ENCODE results near the gene ARL3.

The ARL3 gene

GRCh38 chr10:102647443-102648268 is 66.5 kb downstream of the ARL3 start:
- no peak for DNase-seq (ENCODE audit: low read depth)
- peak overlapping the region; percentile 89 for H3K4me3 ChIP-seq (ENCODE audit: low read length)
- no peak for TF ChIP-seq CTCF (conservative IDR thresholded peaks at IDR 0.05; ENCODE audit: low read depth, low read length)

DNA sequence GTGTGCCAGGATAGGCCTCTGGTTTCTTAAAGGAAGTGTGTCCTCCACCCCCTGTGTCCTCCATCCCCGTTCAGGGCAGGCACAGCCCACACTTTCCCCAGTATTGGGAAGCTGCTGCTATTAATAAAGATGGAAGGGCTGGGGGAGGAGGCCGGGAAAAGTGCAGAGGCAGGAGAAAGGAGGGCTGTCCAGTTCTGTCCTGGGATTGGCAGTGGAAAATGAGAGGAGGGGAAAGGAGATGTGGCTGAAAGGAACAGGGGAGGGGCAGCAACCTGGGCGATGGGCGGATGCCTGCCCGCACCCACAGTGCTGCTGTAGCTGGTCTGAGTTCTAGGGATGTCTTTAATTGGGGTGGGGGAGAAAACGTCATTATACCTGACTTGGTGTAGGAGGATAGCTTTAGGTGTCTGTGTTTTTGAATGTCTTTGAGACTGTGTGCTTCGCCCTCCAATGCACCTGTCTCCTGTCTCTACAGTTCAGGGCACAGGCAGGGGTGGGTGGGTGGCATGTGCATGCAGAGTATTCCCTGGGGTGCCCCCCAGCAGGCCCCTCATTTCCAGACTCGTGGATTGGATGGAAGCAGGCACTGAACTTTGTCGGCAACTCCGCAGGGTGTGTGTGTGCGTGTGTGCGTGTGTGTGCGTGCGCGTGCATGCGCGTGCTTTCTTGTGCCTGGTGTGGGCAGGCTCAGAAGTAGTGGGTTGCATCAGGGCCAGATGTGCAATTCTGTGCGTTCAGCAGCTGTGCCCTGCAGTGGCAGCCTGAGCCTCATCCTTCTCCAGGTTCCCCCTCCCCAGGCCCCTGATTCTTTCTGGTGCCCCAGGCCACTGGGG is 67.4 kb downstream of the ARL3 start:
- TF ChIP-seq CTCF (conservative IDR thresholded peaks at IDR 0.05; ENCODE audit: low read depth, low read length): no peak

GRCh38 chr10:102645741-102646609 is 68.2 kb downstream of the ARL3 start:
- no peak for DNase-seq (ENCODE audit: low read depth)
- peak overlapping the region; percentile 89 for H3K4me3 ChIP-seq (ENCODE audit: low read length)
- no peak for TF ChIP-seq CTCF (conservative IDR thresholded peaks at IDR 0.05; ENCODE audit: low read depth, low read length)

More for the DNA sequence above, 67.4 kb downstream of the ARL3 start:
- no peak for DNase-seq (ENCODE audit: low read depth)
- H3K4me3 ChIP-seq (ENCODE audit: low read length): peak overlapping the region; percentile 89

DNA sequence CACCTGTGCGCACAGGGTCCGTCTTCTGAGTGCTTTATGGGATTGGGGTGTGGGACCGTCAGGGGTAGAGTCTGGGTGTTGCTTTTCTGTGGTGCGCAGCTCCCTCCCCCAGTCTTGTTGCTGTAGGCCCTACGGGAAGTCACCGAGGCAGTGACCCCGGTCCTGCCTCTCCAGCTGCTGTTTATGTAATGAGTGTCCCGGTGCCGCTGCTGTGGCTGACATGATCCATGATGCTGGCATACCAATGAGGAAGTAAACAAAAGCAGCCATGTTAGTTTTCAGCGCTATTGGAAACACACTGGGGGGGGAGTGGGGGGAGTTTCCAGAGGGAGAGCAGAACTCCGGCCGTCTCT is 68.8 kb downstream of the ARL3 start:
- TF ChIP-seq CTCF (conservative IDR thresholded peaks at IDR 0.05; ENCODE audit: low read depth, low read length): no peak
- DNase-seq (ENCODE audit: low read depth): no peak
- peak overlapping the region; percentile 89 for H3K4me3 ChIP-seq (ENCODE audit: low read length)

DNA sequence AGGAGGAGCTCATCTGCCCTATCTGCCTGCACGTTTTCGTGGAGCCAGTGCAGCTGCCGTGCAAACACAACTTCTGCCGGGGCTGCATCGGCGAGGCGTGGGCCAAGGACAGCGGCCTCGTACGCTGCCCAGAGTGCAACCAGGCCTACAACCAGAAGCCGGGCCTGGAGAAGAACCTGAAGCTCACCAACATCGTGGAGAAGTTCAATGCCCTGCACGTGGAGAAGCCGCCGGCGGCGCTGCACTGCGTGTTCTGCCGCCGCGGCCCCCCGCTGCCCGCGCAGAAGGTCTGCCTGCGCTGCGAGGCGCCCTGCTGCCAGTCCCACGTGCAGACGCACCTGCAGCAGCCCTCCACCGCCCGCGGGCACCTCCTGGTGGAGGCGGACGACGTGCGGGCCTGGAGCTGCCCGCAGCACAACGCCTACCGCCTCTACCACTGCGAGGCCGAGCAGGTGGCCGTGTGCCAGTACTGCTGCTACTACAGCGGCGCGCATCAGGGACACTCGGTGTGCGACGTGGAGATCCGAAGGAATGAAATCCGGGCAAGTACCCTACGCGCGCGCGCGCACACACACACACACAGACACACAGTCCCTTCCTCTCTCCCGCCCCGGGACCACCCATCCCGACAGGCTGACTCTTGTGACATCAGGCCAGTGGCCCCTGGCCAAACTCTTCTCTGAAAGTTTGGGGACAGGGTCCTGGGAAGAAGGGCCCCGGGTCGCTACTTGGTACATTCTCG is 69.4 kb downstream of the ARL3 start:
- peak; percentile 68 for TF ChIP-seq CTCF (conservative IDR thresholded peaks at IDR 0.05; ENCODE audit: low read depth, low read length)
- peak overlapping the region; percentile 89 for H3K4me3 ChIP-seq (ENCODE audit: low read length)
- no peak for DNase-seq (ENCODE audit: low read depth)

GRCh38 chr10:102644066-102644645 is 70.0 kb downstream of the ARL3 start, which contains the start of gene TRIM8:
TSS of gene TRIM8 (plus strand) at chr10:102644479. CDS start at chr10:102644618, 139 bp downstream.
- no peak for TF ChIP-seq CTCF (conservative IDR thresholded peaks at IDR 0.05; ENCODE audit: low read depth, low read length)
- H3K4me3 ChIP-seq (ENCODE audit: low read length): peak within 1 kb of the TSS; percentile 89
- no peak for DNase-seq (ENCODE audit: low read depth)

Measured in retinal pigment epithelial cell (primary cell).